Adrenal gland (tissue), 5 donors: Measurements from ENCODE around the gene GOLGA5.

Experiments used
- CTCF ChIP-seq, 6 experiments: fragments of 450-650 bp in 4 of 6; fragments of 200-600 bp in 2 of 6; sonication (generic) in 1 of 6; IDR thresholded peaks; 1 replicate in 5 of 6; 2 replicates in 1 of 6; pipeline versions ENCODE4 v1.5.1 to v1.8.0; 2016 to 2021; ENCODE audit warnings: antibody characterized with exemption in 6 of 6, mild to moderate bottlenecking in 2 of 6, moderate library complexity in 1 of 6
- POLR2A ChIP-seq, 2 donors: fragments of 450-650 bp; IDR thresholded peaks; one replicate each; pipeline ENCODE4 v1.6.1; 2017; ENCODE audit warnings: antibody characterized with exemption in 2 of 2, mild to moderate bottlenecking in 2 of 2, moderate library complexity in 1 of 2
- donor health status: DM: no; HTN: no; CAD: no.

GRCh38 chr14:92747701-92748258 lies 46.3 kb upstream of the GOLGA5 start:
- TF ChIP-seq CTCF (IDR thresholded peaks at IDR 0.05) = no peak
- no peak for TF ChIP-seq POLR2A (IDR thresholded peaks at IDR 0.05)
